Body of pancreas (tissue), 4 donors: Measurements from ENCODE around the gene MED16.

ENCODE experiments used
- POLR2A ChIP-seq, 3 donors: fragments of 450-650 bp; IDR thresholded peaks; one replicate each; pipeline ENCODE4 v1.6.1; 2016; ENCODE audit warnings: antibody characterized with exemption in 3 of 3, mild to moderate bottlenecking in 2 of 3
- TF ChIP-seq, protein P1 (sequence below), 7 experiments: fragments of 450-650 bp in 4 of 7; fragments of 200-600 bp in 3 of 7; sonication (generic) in 3 of 7; IDR thresholded peaks; one replicate each; pipeline ENCODE4 v1.5.1; 2016 to 2019; ENCODE audit warnings: antibody characterized with exemption in 7 of 7

DNA sequence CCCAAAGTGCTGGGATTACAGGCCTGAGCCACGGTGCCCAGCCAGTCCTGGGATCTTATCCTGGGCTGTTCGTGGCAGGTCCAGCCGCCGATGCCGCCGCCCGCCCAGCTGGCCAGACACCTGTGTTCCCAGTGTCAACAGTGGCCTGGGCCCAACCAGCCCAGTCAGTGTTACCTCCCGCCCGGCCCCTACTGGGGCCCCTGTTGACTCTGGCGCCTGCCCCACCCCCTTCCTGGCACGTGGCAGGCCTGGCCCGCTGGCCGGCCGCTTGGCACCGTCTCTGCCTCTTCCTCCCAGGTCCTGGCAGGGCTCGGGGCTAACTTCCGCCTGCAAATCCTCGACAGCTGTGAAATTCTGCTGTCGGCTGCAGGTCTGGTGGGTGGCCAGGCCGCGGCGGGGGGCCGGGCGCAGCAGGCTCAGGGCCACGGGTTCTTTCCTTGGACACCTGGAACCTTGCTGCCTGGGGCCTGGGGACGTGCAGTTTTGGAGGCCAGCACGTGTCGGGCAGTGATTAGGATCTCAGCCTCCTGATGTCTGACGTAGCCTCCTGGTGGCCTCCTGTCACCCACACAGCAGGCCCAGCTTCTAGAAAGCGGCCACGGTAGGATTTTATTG, 42.0 kb upstream of the MED16 start:
- TF ChIP-seq, protein P1, sequence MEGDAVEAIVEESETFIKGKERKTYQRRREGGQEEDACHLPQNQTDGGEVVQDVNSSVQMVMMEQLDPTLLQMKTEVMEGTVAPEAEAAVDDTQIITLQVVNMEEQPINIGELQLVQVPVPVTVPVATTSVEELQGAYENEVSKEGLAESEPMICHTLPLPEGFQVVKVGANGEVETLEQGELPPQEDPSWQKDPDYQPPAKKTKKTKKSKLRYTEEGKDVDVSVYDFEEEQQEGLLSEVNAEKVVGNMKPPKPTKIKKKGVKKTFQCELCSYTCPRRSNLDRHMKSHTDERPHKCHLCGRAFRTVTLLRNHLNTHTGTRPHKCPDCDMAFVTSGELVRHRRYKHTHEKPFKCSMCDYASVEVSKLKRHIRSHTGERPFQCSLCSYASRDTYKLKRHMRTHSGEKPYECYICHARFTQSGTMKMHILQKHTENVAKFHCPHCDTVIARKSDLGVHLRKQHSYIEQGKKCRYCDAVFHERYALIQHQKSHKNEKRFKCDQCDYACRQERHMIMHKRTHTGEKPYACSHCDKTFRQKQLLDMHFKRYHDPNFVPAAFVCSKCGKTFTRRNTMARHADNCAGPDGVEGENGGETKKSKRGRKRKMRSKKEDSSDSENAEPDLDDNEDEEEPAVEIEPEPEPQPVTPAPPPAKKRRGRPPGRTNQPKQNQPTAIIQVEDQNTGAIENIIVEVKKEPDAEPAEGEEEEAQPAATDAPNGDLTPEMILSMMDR (IDR thresholded peaks at IDR 0.05), result peak in 3 of 7 experiments; percentile 8 to 24 (median 15)
- peak in 2 of 3 donors; percentile 54 to 56 for TF ChIP-seq POLR2A (IDR thresholded peaks at IDR 0.05)
